ENCODE data around the gene KLK15.
"Not testable (repeated sequence)": the region's sequence is repeated elsewhere in the genome, so short reads cannot be mapped to it uniquely, and the experiment has no call there.

Gene KLK15

DNA sequence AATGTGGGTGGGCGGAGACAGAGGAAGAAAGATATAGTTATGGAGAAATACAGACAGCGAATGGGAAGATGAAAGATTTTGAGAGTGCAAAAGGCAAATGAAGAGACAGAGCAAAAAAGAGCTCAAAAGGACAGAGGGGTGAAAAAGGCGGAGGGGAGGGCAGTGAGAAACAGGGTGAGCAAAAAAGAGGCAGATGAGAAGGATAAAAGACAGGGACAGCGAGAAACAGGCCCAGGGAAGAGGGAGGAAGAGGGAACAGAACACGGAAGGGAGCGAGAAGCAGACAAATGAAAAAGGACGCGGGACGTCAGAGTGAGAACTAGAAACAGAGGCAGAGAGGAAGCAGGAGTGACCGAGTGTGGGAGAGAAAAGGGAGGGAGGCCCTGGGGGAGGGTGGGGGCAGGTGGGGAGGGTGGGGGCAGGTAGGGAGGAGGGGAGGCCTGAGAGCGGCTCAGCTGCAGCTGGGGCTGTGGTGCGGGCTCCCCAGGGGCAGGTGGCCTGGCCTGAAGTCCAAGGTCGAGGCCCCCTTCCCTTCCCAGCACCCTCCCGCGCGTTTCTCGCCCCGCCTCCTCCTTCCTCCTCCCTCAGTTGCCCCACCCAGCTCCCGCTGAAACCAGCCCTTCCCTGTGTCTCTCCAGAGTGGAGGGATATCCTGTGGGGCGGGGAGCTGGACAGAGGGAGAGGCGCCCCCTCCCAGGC is 12.7 kb downstream of the KLK15 start:
- DNase-seq (ENCODE audit: low read depth in 2 of 2): no peak

DNA sequence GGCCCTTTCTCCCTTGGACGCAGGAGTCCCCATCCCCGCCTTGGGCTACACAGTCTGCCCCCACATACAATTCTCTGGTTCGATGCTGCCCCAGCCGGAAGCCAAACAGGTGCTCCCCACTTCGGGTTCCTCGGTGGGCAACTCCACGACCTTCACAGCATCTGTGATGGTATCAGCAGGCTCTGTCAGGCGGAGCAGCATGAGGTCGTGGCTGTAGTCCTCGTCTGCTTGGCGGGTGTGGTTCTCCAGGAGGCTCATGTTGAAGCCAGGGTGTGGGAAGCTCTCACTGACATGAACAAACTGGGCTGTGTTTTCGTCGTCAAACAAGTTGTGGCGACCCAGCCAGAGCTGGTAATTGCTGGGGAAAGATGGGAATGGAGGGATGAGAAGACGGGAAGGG is 13.3 kb downstream of the KLK15 start:
- DNase-seq (ENCODE audit: low read depth in 2 of 2): no peak

DNA sequence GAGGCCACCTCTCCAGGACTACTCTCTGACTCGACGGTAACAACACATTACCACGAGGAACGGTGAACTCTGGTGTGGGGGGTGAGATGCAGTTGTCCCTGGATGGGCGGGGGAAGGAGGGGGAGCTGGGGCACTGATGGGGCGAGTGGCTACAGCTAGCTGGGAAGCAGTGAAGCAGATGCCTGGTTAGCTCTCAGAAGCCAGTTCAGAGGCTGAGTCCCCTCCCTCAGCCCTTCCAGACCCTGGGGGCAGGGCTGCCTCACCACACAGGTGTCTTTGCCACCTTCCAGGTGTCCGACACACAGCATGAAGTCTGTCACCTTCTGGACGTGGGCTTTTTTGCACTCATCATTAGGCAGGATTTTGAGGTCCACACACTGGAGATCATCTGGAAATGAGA is 13.7 kb downstream of the KLK15 start:
- no peak for DNase-seq (ENCODE audit: low read depth in 2 of 2)

DNA sequence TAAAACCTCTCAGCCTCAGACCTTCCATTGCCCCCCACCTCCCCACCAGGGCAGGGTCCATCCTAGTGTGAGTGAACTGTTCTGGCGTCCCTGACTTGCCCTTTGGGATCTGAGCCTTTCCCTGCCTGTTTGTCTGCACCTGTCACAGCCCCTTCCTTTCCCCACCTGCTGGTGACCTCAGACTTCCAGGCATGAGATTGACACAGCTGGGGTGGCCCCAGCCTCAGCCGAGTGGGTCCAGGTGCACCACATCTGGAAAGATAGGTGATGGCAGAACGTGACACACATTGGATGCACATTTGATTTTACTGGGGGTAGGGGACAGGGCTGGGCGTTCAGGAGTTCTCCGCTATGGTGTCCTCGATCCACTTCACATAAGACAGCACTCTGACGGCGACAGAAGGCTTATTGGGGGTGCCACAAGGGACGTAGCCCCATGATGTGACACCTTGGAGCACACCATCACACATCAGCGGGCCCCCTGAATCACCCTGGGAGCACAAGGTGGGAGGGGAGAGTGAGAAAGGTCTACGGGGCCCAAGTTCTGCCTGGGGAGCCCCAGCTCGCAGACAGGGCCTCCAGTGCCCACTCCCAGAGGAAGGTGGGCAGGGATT is 14.4 kb downstream of the KLK15 start:
- DNase-seq (ENCODE audit: low read depth in 2 of 2): no peak

DNA sequence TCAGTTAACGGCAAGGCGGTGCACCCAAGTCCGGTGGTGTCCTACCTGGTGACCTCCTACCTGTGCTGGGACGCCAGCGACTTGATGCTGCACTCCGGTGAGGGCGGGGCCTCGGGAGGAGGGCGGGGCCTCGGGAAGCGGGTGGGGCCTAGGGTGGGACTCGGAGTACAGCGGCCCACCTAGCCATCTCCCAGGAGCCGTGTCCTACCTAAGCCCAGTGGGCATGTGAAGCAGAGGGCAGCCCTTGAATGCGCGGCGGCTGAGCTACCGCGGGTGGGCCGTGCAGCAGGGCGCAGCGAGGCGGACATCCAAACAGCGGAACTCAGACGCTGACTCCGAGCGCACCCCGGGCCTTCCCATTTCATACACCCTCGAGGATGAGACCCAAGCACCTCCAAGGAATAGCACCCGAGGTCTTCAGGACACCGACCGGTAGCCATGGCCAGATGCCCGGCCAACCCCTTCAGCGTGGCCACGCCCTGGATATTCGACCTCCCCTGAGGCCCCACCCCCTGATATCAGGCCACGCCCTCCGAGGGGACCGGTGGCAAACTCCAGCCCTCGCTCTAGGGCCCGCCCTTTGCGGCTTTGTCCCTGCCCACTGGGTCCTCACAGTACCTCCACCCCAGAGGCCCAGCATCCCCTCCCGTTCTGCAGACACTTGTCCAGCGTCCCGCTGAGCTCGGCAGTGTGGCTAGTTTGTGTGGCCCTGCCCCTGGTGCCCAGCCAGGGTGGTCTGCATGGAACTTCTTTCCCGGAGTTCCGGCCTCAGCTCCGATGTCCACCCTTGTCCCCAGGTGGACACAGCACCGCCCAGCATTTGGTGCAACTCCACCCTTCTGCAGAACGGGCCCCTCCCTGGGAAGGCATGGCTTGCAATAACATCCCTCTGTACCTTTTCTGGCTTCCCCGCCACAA is 15.2 kb downstream of the KLK15 start:
- DNase-seq (ENCODE audit: low read depth in 2 of 2): no peak

DNA sequence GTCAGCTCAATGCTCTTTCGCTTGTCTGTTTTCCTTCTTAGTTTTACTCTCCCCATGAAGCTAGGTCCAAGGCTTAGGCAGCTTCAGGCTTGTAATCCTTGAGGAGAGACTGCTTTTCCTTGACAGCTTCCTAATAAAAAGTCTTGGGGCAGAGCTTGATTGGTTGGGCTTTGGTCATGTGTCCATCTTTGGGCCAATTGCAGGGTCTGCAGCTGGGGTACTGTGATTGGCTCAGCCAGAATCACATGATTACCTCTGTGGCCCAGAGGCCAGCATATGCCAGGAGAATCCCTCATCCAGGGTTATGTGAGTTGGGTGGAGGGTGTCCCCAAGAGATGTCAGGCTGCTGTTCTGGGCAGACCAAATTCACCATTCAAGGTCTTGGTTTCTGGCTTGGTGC is 17.9 kb downstream of the KLK15 start:
- no peak for DNase-seq (ENCODE audit: low read depth in 2 of 2)

DNA sequence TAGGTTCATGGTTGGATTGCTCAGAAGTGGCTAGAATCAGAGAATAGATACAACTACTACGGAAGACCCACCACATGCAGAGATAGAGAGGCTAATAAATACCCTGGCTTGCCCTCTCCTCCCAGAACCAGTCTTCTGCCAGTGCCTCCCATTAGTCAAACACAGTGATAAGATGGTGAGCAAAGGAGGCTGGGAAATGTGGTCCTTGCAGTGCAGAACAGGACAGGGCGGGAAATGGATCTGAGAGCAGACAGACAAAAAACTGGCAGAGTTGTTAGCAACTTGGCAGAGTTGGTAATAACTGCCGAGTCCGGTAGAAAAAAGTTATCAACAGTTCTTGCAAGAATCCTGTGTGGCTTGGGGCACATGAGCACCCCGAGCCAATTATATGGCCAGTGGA is 18.5 kb downstream of the KLK15 start:
- DNase-seq (ENCODE audit: low read depth in 2 of 2): no peak

DNA sequence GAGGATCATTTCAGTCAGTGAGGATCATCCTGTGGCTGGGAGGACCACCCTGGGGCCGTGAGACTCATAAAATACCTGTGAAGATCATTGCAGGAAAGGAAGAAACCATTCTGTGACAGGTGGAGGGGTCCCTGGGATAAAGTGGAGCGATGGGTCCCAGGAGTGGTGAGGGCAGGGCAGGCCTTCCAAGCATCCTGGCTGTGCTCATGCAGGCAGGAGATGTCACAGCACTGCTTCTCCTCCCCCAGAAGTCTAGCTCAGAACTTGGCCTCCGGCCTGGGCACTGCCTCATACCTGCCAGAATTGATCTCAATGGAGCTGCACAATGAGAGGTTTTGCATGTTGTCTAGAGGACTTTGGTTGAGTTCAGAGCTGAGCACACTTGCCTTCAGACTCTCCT is 20.9 kb downstream of the KLK15 start:
- DNase-seq (ENCODE audit: low read depth in 2 of 2): no peak

DNA sequence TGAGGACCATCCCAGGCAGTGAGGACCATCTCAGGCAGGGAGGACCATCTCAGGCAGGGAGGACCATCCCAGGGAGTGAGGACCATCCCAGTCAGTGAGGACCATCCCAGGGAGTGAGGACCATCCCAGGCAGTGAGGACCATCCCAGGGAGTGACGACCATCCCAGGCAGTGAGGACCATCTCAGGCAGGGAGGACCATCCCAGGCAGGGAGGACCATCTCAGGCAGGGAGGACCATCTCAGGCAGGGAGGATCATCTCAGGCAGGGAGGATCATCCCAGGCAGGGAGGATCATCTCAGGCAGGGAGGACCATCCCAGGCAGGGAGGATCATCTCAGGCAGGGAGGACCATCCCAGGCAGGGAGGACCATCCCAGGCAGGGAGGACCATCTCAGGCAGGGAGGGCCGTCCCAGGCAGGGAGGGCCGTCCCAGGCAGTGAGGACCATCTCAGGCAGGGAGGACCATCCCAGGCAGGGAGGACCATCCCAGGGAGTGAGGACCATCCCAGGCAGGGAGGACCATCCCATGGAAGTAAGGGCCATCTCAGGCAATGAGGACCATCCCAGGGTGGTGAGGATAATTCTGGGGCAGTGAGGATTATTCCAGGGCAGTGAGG is 21.6 kb downstream of the KLK15 start:
- DNase-seq (ENCODE audit: low read depth in 2 of 2): not testable (repeated sequence)

DNA sequence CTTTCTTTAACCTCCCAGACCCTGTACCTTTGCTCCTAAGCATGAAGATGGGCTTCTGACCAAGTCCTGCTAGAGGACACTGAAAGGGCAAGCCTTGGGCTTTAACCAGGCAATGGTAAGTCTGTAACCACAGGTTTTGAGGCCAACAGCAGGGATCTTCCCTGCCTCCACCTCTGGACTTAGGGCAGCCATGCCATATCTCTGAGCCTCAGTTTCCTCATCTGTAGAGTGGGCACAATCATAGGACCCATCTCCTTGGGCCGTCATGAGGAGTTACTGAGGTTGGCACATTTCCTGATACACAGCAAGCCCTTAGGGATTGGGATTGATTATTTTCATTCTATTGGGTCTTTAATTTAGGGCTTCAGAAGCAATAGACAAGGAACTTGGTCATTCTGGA is 24.5 kb downstream of the KLK15 start:
- no peak for DNase-seq (ENCODE audit: low read depth in 2 of 2)

DNA sequence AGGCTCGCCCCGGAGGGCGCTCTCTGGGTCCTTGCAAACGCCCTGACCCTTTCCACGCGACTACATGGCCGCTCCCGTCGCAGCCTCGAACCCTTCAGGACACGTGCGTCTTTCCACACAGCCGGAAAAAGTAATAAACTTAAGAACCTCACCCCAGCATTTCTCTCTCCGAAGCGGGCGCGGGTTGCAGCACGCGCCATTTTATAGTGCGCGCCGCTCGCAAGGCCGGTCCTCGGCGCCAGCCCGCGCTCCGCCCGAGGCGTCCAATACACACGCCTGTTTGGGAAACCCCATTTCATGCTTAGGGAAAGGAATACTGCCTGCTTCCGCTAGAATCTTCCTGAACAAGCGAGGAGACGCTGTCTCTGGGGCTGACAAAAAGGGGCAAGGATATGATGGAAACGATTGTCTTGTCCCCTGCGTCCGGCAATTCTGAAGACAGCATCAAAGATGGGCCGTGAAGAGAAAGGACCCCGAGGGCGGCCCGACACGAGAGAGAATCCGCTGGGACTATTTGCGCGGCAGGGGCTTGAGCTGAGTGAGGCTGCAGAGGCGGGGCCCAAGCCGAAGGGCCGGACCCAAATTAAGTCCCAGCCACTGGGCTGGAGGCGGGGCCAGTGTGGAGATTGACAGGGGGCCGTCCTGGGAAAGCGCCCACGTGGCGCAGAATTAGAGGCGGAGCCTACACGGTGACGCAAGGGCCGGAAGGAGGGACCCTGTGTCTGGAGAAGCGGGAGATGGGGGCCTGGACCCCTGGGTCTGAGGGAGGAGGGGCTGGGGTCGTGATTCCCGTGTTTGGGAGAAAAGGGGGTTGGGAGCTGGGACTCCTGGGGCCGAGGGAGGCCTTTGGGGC is 28.7 kb downstream of the KLK15 start:
- peak; percentile 97 to 98 for DNase-seq (ENCODE audit: low read depth in 2 of 2)

DNA sequence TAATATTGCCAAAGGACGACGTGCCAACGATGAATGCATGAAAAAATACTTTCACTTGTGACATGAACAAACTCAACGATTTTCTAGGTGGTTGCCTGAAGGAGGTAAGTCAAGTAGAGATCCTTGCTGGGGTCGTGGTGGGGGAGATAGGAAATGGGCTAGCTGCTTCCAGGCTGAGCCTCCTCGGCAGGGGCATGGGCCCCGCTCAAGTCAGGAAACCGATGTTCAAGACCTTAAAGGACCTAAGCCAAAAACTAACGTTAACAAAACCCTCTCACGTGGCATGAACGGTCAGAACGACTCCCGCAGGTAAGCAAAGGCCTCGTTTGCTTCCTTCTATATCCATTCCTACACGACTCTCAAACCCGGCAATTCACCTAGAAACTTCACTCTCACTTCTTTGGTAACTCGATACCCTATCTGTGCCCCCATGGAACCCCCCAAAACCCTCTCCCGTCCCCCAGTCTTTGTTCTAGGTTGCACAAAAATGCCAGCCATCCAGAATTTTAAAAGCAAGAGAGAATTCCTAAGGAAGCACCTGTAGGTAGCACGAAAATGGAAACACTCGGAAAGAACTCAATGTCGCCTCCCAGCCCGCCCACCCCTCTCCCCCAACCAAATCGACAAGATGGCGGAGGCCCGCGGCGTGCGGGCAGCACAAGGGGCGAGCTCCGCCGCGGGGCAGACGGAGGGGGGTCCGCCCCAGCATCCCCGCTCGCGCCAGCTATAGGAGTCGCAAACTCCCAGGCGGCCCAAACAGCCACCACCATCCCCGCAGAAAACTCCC is 29.5 kb downstream of the KLK15 start:
- peak in 1 of 2 donors; percentile 29 for DNase-seq (ENCODE audit: low read depth in 2 of 2)

DNA sequence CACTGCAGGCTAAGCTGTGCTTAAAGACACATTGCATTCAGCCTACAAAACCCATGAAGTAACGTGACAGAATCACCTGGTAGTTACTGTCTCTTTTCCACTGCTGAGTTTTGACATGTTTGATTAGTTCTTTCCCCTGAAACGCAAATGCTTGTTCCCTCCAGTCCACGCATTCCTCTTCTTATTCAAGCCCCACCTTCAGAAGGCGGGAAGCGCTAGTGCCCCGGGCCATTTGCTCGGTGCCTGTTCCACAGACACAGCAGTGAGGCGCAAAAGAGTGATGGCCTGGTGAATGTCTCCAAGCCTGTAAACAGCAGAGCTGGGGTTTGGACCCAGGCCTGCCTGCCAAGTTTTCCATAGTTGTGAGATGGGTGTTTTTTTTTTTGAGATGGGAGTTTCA is 32.3 kb downstream of the KLK15 start:
- no peak for DNase-seq (ENCODE audit: low read depth in 2 of 2)

DNA sequence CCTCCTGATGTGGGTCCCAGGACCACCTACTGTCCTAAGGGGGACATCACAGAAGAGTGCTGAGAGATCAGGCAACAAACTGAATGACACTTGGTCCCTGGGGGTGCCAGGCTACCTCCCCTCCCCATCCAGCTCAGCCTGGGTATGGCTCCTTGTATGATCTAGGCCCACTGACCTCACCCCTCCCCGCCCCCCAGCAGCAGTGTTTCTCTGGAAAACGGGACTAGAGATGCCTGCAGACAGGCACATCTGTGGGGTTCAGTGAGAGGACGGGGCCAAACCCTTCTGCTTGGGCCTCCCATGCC is 33.9 kb downstream of the KLK15 start:
- DNase-seq (ENCODE audit: low read depth in 2 of 2): no peak

DNA sequence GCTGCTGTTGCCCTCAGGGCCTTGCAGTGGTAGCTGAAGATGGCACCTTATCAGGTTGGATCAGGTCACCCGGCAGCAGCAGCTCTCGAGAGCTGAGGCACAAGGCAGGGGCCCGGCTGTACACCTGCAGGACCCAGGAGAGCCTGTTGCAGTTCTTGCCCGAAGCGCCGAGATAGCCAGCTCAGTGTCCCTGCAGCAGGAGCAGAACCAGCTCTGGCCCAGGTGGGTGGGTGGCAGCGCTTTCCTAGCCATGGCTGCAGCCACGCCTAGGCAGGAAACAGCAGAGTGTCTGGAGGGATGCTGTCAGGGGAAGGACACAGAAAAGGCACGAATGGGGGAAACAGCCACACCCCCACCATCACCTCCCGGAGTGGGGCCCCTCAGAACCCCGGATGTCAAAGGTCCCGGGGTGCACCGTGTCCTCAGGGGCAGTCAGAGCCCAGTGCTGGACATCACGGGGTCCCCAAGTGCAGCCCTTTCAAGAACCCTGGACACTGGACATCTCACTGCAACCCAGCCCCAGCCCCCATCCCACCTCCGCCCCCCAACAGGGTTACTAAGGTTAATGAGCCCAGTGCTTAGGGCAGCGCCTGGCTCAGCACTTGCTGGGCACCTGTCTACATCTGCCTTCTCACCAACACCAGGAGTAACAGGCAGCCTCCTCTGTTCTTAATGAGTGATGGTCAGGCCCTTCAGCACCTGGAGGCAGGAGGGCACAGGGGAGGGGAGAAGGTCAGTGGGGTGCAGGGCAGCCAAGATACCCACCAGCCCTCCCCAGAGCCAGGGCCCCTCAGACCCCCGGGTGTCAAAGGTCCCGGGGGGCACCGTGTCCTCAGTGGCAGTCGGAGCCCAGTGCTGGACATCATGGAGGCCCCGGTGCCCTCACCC is 34.5 kb downstream of the KLK15 start:
- no peak for DNase-seq (ENCODE audit: low read depth in 2 of 2)

DNA sequence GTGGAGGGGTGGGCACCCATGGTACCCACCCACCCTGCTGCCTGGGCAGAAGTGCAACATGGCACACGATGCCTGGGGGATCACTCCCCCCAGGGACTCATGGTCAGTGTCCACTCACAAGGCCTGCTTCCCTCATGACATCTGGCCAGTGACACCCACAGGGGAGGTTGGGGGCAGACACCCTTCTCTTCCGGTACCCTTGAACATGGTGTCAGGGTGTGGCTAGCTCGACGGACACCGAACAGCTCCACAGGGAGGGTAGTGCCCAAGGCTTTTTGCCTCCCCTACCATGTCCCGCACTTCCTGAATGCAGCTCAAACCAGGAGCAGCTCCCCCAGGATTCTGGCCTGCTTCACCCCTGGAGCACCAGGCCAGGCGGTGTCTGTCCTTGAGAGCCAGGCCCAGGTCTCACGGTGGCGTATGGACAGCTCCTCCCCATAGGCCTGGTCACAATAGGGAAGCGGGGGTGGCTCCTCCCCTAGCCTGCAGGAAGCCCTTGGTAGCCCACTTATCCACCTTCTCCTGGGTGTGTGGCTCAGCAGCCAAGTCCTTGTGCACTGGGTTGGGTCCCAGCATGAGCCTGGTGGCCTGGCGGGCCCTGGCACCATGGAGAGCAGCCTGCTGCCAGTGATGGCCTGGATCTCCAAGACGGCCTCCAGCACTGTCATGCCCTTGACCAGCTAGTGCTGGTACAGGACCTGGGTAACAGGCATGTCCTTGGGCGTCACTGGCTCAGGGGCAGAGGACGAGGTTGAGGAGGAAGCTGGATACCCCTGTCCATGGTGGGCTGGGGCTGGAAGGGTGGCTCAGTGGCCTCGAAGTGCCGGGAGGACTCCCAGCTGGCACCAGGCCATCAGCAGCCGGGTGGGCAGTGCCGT is 35.4 kb downstream of the KLK15 start:
- no peak for DNase-seq (ENCODE audit: low read depth in 2 of 2)

DNA sequence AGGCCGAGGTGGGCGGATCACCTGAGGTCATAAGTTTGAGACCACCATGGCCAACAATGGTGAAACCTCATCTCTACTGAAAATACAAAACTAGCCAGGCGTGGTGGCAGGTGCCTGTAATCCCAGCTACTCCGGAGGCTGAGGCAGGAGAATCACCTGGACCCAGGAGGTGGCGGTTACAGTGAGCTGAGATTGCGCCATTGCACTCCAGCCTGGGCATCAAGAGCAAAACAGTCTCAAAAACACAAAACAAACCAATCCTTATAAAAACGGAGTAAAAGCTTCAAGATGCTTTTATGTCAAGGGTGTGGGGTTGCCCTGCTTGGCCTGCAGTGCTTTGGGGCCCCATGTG is 36.0 kb downstream of the KLK15 start:
- DNase-seq (ENCODE audit: low read depth in 2 of 2): no peak

DNA sequence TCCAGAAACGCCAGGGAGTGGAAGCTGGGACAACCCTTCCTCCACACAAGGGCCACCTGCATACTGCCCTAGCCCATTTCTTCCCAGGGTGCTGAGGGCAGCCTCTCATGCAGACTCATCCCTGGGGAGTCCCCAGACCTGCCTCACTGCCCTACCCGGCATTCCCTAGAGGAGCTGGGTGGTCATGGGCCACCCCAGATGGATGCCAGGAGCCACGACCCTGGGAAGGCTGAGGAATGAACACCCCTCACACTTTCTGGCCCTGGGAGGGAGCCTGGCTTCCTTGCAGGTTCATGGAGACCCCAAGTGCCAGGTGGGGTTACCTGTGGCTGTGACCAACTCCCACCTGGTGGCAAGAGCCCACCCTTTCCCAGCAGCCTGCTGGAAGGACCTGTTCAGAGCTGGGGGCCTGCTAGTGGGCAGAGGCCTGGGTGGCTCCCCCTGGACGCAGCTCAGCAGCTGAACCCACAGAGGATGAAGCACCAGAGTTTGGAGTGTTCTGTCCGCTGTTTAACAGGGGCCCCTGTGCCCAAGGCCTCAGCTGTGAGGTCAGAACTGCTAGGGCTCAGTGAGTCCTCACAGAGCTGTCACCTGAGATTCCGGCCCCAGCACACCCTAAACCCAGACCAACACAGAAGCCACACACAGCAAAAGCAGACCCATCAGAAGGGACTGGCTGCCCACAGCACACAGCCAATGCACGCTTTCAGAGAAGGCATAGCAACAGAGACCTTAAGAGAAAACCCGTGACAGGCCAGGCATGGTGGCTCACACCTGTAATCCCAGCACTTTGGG is 36.5 kb downstream of the KLK15 start:
- DNase-seq (ENCODE audit: low read depth in 2 of 2): no peak
